Activated naive CD4-positive, alpha-beta T cell treated with Interleukin-2 at 50 U/mL for 16 hours (primary cell): ENCODE data around the gene PPP6R3.
A peak's percentile ranks its signal among the peaks of the same experiment; 100 is the strongest.
"Not testable (repeated sequence)": the region's sequence is repeated elsewhere in the genome, so short reads cannot be mapped to it uniquely, and the experiment has no call there.

Experiments used
- DNase-seq: peaks from one replicate; pipeline ENCODE4 v3.0.0-alpha.2; 2020

PPP6R3 gene, protein sequence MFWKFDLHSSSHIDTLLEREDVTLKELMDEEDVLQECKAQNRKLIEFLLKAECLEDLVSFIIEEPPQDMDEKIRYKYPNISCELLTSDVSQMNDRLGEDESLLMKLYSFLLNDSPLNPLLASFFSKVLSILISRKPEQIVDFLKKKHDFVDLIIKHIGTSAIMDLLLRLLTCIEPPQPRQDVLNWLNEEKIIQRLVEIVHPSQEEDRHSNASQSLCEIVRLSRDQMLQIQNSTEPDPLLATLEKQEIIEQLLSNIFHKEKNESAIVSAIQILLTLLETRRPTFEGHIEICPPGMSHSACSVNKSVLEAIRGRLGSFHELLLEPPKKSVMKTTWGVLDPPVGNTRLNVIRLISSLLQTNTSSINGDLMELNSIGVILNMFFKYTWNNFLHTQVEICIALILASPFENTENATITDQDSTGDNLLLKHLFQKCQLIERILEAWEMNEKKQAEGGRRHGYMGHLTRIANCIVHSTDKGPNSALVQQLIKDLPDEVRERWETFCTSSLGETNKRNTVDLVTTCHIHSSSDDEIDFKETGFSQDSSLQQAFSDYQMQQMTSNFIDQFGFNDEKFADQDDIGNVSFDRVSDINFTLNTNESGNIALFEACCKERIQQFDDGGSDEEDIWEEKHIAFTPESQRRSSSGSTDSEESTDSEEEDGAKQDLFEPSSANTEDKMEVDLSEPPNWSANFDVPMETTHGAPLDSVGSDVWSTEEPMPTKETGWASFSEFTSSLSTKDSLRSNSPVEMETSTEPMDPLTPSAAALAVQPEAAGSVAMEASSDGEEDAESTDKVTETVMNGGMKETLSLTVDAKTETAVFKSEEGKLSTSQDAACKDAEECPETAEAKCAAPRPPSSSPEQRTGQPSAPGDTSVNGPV

DNA sequence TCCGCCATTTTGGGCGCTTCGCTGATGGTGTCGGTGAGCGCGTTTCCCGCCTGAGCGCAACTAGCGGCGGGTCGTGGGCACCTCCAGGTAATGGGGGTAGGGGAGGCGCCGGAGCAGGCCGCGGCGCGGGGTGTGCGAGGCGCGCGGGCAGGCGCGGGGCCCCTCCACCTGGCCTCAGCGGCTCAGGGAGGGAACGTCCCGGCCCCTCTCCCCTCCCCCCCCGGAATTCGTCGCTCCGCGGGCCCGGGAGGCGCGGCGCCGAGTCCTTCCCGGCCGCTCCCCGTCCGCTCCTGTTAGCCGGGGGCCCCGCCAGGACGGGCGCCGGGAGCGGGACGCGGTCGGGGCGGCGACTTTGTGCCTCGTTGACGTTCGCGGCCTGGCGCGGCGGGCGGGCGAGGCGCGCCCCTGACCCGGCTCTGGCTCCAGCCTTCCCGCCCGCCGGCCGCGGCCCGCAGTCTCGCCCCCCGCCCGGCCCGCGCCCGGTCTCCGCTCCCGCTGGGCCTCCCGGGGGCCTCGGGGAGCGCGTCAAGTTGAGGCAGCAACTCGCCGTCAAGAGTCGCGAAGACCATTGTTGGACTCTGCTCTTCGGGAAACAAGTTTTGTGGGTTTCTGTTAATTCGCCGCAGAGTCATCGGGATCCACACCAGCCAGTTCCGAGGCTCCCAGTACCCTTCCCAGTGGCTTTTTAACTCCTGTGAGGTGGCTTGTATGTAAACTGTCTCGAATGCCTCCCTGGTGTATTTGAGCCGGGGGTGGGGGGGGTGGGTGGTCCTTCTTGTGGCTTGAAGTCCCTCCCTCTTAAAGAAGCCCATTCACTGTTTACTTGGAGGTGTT is at the start of gene PPP6R3:
TSS of gene PPP6R3 (plus strand) at position 12 of the 834 bp plus-strand sequence. CDS start 76,913 bp downstream, outside the sequence.
- peak; percentile 17 for DNase-seq

DNA sequence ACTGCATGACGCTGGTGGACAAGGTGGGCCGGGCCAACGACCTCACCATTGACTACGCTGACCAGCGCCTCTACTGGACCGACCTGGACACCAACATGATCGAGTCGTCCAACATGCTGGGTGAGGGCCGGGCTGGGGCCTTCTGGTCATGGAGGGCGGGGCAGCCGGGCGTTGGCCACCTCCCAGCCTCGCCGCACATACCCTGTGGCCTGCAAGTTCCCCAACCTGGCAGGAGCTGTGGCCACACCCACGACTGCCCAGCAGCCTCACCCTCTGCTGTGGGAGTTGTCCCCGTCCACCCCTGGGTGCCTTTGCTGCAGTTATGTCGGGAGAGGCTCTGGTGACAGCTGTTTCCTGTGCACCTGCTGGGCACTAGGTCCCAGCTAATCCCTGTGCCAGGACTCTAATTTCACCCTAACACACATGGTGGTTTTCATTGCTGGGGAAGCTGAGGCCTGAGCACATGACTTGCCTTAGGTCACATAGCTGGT is 49.0 kb upstream of the PPP6R3 start:
- DNase-seq = no peak

DNA sequence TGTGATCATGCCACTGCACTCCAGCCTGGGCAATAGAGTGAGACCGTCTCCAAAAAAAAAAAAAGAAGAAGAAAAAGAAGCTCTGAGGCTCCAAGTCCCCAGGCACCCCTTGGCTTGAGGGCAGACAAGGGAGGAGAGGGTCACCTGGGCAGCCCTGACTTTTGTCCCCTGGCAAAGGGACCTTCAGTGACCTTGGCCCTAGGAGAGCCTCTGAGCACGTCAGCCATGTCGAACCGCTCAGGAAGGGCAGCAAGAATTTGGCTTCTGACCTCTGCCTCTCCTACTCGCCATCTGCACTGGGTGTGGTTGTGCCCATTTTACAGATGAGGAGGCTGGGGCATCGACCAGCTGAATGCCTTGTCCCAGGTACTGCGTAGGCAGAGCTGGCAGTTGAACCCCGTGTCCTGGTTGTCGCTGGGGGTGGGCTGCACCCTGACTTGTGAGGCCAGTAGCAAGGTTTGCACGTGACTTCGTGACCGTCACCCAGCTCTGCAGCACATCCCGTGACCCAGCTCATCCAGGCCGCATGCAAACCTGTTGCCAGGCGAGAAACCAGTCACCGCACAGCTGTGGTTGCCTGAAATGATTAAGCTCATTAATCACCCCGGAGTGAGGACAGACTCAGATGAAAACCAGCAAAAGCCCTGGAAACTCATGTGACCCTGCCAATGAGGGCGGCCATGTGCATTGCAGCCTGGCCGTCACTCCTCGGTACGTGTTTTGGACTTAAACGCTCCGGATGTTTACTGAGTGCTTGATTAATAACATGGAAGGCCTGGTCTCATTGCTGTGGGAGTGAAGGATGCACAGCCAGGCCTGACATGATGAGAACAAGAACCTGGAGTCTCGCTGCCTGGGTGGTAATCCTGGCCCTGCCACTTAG is 47.7 kb upstream of the PPP6R3 start:
- peak; percentile 46 for DNase-seq

DNA sequence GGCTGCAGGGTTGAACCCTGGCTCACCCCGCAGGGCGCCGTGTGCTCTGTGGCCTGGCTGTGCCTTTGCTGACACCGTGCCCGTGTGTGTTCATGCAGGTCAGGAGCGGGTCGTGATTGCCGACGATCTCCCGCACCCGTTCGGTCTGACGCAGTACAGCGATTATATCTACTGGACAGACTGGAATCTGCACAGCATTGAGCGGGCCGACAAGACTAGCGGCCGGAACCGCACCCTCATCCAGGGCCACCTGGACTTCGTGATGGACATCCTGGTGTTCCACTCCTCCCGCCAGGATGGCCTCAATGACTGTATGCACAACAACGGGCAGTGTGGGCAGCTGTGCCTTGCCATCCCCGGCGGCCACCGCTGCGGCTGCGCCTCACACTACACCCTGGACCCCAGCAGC is 47.0 kb upstream of the PPP6R3 start:
- DNase-seq = no peak

DNA sequence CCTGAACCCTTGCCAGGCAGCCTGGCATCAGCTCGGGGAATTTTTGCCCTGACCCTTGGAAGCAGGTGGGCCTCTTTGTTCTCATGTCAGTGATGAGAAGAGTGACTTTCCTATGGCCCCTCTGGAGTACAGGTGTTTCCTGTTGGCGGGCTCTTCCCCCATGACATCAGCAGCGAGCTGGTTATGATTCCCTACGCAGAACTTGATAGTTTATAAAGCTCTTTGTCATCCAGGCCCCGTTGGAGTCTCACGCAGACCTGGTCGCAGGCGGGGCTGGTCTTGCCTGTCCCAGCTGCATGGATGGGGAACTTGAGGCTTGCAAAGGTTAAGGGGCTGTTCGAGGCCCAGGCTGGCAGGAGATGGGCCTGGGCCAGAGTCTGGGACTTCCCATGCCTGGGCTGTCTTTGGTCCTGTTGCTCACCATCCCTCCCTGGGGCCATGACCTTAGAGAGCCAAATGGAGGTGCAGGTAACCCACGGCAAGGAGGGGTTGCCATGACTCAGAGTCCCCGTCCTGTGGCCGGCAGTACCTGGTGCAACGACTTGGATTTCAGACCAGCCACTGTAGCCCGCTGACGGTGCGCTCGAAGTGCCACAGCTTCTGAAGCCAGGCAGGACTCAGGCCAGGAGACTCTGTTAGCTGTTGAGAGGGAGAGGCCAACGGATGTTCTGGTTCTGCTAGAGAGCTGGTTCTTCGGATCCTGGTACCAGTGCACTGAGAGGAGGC is 45.9 kb upstream of the PPP6R3 start:
- no peak for DNase-seq

DNA sequence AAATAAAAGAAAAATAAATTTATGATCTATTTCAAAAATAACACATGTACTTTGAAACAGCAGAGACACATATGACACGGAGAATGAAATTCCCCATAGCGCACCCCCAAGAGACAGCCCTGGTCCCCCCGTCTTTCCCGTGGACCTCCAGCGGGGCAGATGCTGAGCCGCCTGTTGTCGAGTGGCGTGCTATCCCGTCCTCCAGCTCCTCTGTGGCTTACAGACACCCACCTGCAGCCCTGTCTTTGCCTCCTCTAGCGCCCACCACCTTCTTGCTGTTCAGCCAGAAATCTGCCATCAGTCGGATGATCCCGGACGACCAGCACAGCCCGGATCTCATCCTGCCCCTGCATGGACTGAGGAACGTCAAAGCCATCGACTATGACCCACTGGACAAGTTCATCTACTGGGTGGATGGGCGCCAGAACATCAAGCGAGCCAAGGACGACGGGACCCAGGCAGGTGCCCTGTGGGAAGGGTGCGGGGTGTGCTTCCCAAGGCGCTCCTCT is 44.4 kb upstream of the PPP6R3 start:
- no peak for DNase-seq

DNA sequence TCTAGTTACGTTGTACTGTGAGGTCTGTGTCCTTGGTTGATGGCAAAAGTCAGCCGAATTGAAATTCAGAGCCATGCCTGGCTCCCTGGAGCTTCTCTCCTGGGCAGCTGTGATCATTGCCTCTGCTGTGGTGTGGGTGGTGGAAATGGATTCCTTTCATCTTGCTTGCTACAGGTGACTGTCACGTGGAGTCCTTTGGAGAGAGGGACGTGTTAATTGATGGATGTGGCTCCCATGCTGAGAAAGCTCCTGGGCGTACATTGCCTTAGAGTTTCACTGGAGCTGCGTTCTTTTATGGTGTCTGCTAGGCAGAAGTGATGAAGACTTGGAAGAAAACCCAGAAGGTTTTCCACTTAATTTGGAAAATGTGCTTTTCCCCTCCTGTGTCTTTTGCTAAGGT is 41.9 kb upstream of the PPP6R3 start:
- DNase-seq = no peak

DNA sequence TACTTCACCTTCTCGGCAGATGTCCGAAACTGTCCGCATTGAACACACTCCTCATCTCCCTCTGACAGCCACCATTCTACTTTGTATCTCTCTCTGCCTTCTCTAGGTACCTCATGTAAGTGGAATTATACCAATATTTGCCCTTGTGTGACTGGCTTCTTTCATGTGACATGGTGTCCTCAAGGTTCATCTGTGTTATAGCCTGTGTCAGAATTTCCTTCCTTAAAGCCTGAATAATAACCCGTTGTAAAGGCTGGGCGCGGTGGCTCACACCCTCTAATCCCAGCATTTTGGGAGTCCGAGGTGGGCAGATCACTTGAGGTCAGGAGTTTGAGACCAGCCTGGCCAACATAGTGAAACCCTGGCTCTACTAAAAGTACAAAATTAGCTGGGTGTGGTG is 40.4 kb upstream of the PPP6R3 start:
- DNase-seq = no peak

DNA sequence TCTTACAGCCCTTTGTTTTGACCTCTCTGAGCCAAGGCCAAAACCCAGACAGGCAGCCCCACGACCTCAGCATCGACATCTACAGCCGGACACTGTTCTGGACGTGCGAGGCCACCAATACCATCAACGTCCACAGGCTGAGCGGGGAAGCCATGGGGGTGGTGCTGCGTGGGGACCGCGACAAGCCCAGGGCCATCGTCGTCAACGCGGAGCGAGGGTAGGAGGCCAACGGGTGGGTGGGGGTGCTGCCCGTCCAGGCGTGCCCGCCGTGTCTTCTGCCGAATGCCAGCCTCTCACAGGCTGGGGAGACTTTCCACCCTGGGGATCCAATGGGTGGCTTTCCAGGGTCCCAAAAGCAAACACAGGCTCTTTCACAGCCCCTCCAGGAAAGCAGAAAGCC is 37.1 kb upstream of the PPP6R3 start:
- no peak for DNase-seq

DNA sequence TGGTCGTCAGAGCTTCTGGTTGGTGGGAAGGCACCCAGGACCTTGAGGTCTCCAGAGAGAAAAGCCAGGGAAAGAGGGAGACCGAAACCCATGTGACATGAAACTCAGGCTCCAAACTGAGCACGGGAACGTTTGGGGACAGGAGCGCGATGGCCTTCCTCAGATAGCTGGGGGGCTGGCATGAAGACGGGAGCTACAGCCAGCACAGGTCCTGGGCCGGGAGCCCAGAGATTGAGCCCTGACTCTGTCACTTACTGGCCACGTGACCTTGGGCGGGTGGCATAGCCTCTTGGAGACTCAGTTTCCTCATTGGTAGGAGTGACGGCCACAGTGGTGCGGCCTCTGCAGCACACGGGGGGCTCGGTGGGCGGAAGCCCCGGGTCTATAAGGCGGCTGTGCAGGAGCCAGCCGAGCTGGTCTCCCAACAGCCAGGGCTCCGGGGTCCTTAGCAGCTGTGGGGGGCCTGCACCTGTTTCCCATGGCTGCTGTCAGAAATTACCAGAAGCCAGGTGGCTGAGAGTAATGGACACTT is 36.4 kb upstream of the PPP6R3 start:
- DNase-seq = no peak

DNA sequence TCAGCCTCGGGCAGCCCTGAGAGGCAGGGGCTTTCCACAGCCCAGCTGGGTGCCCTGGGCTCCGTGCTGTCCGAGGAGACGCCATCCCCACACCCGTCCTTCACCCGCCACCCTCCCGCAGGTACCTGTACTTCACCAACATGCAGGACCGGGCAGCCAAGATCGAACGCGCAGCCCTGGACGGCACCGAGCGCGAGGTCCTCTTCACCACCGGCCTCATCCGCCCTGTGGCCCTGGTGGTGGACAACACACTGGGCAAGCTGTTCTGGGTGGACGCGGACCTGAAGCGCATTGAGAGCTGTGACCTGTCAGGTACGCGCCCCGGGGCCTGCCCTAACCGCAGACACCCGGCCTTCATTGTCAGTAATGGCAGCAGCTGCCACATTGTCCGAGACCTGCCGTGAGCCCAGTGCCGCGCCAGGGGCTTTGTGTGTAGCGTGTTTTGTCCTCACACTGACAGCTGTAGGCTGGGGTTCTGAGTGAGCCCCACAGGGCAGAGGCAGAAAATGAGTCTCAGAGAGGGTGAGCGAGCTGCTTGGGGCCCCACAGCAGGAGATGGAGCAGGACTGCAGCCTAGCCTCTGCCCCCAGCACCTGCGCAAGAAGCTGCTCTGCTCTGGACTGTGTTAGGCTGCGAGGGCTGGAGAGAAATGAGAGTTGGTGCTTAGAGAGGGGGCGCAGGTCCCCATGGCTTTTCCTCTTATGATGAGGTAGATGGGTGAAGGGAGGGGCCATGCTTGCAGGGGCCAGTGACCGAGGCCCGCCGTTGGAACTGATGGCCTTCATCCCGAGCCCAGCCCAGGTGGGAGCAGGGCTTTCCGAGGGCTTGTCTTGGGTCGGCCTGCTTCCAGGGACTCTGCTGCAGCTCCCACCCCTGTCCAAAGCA is 35.3 kb upstream of the PPP6R3 start:
- DNase-seq = no peak

DNA sequence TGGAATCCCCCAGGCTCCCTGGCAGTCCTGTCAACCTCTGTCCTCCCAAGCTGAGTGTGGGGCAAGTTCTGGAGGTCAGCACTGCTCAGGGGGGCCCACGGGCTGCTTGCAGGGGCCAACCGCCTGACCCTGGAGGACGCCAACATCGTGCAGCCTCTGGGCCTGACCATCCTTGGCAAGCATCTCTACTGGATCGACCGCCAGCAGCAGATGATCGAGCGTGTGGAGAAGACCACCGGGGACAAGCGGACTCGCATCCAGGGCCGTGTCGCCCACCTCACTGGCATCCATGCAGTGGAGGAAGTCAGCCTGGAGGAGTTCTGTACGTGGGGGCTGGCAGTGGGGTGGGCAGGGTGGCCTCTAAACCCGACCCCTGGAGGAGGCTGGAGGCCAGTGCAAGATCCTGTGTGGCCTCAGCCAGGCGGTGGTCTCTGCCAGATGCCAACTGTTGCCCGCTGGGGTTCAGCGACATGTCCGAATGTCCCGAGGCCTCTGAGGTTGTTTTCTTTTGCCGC is 34.6 kb upstream of the PPP6R3 start:
- DNase-seq = no peak

DNA sequence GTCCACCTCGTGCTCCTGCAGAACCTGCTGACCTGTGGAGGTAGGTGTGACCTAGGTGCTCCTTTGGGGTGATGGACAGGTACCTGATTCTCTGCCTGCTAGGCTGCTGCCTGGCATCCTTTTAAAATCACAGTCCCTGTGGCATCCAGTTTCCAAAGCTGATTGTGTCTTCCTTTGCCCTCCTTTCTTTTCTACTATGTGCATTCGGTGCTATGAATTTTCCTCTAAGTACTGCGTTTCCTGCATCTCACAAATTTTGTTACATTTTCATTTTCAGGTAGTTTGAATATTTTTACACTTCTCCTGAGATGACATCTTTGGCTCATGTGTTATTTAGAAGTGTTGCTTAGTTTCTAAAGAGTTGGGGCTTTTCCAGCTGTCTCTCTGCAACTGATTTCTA is 30.9 kb upstream of the PPP6R3 start:
- no peak for DNase-seq

DNA sequence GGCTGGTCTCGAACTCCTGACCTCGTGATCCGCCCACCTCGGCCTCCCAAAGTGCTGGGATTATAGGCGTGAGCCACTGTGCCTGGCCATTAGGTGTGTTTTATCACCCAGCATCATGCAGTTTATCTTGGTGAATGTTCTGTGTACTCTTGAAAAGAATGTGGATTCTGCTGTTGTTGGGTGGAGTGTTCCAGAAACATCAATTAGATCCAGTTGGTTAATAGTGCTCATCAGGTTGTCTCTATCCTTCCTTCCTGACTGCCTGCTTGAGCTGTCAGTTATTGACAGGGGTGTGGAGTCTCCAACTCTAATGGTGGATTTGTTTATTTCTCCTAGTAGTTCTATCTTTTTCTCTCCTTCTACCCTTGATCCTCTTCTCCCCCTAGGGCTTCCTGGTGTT is 30.2 kb upstream of the PPP6R3 start:
- DNase-seq = no peak

DNA sequence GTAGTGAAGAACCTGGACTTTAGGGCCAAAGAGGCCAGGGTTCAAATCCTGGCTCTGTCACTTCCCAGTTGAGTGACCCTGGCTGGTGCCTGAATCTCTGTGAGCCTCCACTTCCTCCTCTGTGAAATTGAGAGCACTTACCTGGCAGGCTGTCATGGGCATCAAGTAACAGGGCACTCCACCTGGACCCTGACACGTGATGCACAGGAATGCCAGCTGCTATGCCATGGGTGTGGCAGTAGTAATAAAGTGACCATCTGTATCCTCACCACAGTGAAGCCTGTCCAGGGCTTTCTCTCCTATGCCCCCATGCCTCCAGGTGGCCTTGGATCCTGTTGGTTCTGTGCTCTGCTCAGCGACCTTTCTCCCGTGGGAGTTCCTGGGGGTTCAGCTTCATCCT is 29.8 kb upstream of the PPP6R3 start:
- no peak for DNase-seq

DNA sequence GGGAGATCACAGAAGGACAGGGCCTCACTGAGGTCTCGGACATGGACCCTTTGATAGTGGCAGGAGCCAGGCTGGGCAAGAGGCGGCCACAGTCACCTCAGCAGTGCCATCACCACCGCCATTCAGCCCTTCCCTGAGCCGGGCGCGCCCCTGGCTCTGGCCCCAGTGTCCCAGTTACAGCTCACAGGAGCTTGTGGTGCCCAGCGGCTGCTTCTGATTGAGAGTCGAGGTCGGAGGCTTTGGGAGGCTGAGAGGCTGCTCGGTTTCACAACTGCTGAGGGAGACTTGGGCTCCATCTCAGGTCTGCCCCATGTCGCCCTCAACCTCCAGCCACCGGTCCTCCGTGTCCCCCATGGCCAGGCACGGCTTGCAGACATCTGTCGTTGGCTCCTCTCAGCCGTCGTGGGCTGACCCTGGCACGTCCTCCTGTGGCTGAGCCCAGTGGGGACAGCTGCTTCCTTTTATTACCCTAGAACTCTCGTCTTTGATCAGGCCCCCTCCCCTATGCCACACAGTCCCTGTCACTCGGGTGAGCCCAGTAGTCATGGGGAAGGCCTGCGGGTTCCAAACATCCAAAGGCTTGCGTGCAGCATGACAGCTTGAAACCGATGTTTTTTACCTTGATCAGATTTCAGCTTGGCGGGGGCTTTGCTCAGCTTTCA is 28.4 kb upstream of the PPP6R3 start:
- DNase-seq = no peak

DNA sequence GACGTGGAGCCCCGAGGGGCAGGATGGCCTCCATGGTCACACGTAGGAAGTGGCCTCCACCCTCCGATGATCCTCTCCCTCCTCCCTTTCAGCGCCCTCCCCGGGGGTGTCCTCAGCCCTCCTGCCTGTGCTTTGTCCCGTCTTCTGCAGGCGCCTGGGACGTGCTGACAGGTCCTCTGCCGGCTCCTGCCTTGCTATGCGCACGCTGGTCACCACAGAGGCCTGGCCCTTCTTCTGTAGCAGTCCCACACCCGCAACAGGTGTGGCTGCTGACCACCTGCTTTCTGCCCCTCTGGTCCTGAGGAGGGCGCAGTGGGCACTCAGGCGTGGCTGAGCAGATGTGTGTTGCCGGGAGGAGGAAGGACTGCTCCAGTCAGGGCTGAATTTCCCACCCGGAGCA is 27.7 kb upstream of the PPP6R3 start:
- no peak for DNase-seq

DNA sequence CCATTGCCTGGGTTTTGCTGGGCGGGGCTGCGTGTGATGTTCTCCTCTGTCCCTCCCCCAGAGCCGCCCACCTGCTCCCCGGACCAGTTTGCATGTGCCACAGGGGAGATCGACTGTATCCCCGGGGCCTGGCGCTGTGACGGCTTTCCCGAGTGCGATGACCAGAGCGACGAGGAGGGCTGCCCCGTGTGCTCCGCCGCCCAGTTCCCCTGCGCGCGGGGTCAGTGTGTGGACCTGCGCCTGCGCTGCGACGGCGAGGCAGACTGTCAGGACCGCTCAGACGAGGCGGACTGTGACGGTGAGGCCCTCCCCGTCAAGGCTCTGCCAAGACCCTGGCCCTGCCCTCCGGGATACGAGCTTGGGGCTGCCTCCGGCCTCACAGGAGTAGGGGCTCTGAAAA is 27.0 kb upstream of the PPP6R3 start:
- DNase-seq = no peak

DNA sequence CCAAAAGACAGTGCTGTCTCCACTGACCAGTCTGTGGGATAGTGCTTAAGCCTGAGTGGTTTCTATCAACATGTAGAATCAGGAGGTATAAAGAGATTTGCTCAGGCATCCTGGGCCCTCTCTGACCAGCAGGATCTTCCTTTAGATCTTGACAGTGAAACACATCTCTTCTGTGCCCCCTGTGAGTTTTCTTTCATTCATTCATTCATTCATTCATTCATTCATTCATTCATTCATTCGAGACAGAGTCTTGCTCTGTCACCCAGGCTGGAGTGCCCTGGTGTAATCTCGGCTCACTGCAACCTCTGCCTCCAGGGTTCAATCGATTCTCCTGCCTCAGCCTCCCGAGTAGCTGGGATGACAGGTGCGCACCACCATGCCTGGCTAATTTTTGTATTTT is 26.4 kb upstream of the PPP6R3 start:
- DNase-seq = not testable (repeated sequence)
